HEK293 (cell line): ENCODE results near the gene CASZ1.

Experiments
- ZNF548 ChIP-seq: fragments of 450-650 bp; formaldehyde crosslinking; IDR thresholded peaks from 2 replicates; pipeline ENCODE4 v1.5.1; 2016; ENCODE audit warnings: missing biosample characterization, missing genetic modification characterization
- ZNF76 ChIP-seq: fragments of 450-650 bp; formaldehyde crosslinking; IDR thresholded peaks from 2 replicates; pipeline ENCODE4; 2016; ENCODE audit warnings: low read depth, missing biosample characterization, missing genetic modification characterization, borderline replicate concordance
- ZSCAN30 ChIP-seq: fragments of 450-650 bp; IDR thresholded peaks from 2 replicates; pipeline ENCODE4 v1.5.1; 2018; ENCODE audit warnings: missing biosample characterization, mild to moderate bottlenecking, missing genetic modification characterization, moderate library complexity
- TF ChIP-seq, protein P1 (sequence below): fragments of 450-650 bp; formaldehyde crosslinking; IDR thresholded peaks from 2 replicates; pipeline ENCODE4 v1.5.1; 2016; ENCODE audit warnings: missing biosample characterization, missing genetic modification characterization

DNA sequence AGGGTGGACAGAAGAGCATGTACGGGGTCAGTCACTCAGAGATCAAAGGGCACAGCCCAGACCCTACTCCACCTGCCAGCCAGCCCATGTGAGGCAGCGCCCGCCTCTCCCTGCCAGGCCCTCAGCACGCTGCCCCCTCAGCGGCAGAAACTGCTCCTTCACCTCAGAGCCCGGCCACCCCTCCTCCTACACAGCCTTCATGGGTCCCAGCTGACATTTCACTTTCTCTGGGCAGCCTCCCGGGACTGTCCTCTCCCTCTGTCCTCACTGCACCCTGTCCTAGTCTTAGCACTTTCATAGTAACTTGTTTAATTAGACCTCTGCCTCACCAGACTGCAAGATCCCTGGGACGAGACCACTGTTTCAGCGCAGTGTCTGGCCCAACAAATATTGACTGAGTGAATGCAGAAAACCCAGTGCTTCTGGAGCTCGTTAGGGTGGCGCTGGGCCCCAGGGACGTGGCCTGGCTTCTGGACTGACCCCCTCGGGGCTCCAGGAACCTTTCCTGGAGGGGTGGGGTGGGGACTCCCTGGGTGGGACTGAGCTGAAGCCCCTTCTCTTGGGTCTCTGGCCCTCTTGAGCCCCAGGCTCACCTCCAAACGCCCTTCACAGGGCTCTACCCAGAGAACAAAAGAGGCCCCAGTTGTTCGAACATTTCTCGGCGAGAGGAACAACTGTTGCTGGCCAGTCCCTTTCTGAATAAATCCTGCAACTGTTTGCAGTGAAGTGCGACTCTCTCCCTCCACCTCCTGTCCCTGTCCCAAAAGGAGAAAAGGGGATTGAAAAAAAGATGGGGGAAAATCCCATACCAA is 114.9 kb downstream of the CASZ1 start:
- TF ChIP-seq ZNF76 (tag by site-specific recombination): no peak
- TF ChIP-seq ZNF548 (tag by site-specific recombination): no peak
- TF ChIP-seq, protein P1, sequence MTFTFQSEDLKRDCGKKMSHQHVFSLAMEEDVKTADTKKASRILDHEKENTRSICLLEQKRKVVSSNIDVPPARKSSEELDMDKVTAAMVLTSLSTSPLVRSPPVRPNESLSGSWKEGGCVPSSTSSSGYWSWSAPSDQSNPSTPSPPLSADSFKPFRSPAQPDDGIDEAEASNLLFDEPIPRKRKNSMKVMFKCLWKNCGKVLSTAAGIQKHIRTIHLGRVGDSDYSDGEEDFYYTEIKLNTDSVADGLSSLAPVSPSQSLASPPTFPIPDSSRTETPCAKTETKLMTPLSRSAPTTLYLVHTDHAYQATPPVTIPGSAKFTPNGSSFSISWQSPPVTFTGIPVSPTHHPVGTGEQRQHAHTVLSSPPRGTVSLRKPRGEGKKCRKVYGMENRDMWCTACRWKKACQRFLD (tag by site-specific recombination): no peak
- no peak for TF ChIP-seq ZSCAN30 (tag by site-specific recombination)
